Neuronal stem cell (in vitro differentiated cells): Measurements from ENCODE around the gene MTMR6.

Experiments
- DNase-seq: peaks from one replicate; pipeline ENCODE4 v3.0.0-alpha.2; 2013; ENCODE audit warnings: low spot score
- H2AFZ ChIP-seq: one replicate; pipeline ENCODE4 v1.6.1; 2013; ENCODE audit warnings: mild to moderate bottlenecking, low read length, inconsistent platforms
- H2AK5ac ChIP-seq: 2 replicates; pipeline ENCODE4 v1.6.1; 2013; ENCODE audit warnings: low read depth, mild to moderate bottlenecking, inconsistent platforms, low read length, moderate library complexity, mixed read lengths
- H2BK120ac ChIP-seq: 2 replicates; pipeline ENCODE4 v1.6.1; 2013; ENCODE audit warnings: low read depth, mild to moderate bottlenecking, inconsistent platforms, low read length, moderate library complexity, mixed read lengths
- H2BK12ac ChIP-seq: one replicate; pipeline ENCODE4 v1.6.1; 2013; ENCODE audit warnings: low read length, inconsistent platforms
- H2BK15ac ChIP-seq: 2 replicates; pipeline ENCODE4 v1.6.1; 2013; ENCODE audit warnings: mild to moderate bottlenecking, low read length, inconsistent platforms, mixed read lengths
- H2BK5ac ChIP-seq: one replicate; pipeline ENCODE4 v1.6.1; 2013; ENCODE audit warnings: inconsistent platforms, mild to moderate bottlenecking, low read length, moderate library complexity
- H3K14ac ChIP-seq: one replicate; pipeline ENCODE4 v1.6.1; 2013; ENCODE audit warnings: low read length, inconsistent platforms
- H3K18ac ChIP-seq: 2 replicates; pipeline ENCODE4 v1.6.1; 2013; ENCODE audit warnings: low read length, inconsistent platforms
- H3K23ac ChIP-seq: 2 replicates; pipeline ENCODE4 v1.6.1; 2013; ENCODE audit warnings: low read depth, mild to moderate bottlenecking, mixed read lengths, low read length, inconsistent platforms; ENCODE audit not compliant: poor library complexity
- H3K27ac ChIP-seq: replicated peaks from 3 replicates; pipeline ENCODE4 v1.5.1; 2013; ENCODE audit warnings: low read length, inconsistent platforms
- H3K27me3 ChIP-seq, 3 experiments: 2 replicates each; pipeline ENCODE4 v1.6.1; 2013; ENCODE audit warnings: low read length in 3 of 3, mild to moderate bottlenecking in 2 of 3, inconsistent platforms in 1 of 3, low read depth in 1 of 3, mixed read lengths in 1 of 3, moderate library complexity in 1 of 3; ENCODE audit not compliant: control insufficient read depth in 3 of 3, insufficient read depth in 3 of 3
- H3K36me3 ChIP-seq, 2 donors: replicated peaks in 1 of 2; 2 replicates each; pipeline ENCODE4 v1.6.1; 2013; ENCODE audit warnings: low read length in 2 of 2; ENCODE audit not compliant: control insufficient read depth in 2 of 2, insufficient read depth in 2 of 2
- H3K4ac ChIP-seq: 2 replicates; pipeline ENCODE4 v1.6.1; 2013; ENCODE audit warnings: inconsistent platforms, mild to moderate bottlenecking, low read length, moderate library complexity
- H3K4me1 ChIP-seq, 2 donors: 1 replicate in 1 of 2; 2 replicates in 1 of 2; pipeline ENCODE4 v1.6.1; 2013; ENCODE audit warnings: low read length in 2 of 2, low read depth in 1 of 2; ENCODE audit not compliant: control insufficient read depth in 2 of 2, insufficient read depth in 1 of 2
- H3K4me2 ChIP-seq: one replicate; pipeline ENCODE4 v1.6.1; 2013; ENCODE audit warnings: mild to moderate bottlenecking, low read length, inconsistent platforms; ENCODE audit not compliant: insufficient read depth, poor library complexity, severe bottlenecking
- H3K4me3 ChIP-seq, 2 donors: 2 replicates each; pipeline ENCODE4 v1.5.1; 2013; ENCODE audit warnings: low read length in 2 of 2, mild to moderate bottlenecking in 2 of 2, inconsistent platforms in 1 of 2, moderate library complexity in 1 of 2
- H3K79me1 ChIP-seq: one replicate; pipeline ENCODE4 v1.6.1; 2013; ENCODE audit warnings: low read depth, mild to moderate bottlenecking, inconsistent platforms, low read length, moderate library complexity
- H3K9ac ChIP-seq: one replicate; pipeline ENCODE4 v1.6.1; 2013; ENCODE audit warnings: mild to moderate bottlenecking, low read depth, low read length, inconsistent platforms; ENCODE audit not compliant: poor library complexity
- H3K9me3 ChIP-seq, 2 donors: replicated peaks in 1 of 2; 2 replicates each; pipeline versions ENCODE3 to v1.6.1; 2013; ENCODE audit warnings: low read length in 2 of 2, mild to moderate bottlenecking in 2 of 2, inconsistent platforms in 1 of 2, low read depth in 1 of 2, mixed read lengths in 1 of 2, moderate library complexity in 1 of 2; ENCODE audit not compliant: control insufficient read depth in 2 of 2, insufficient read depth in 1 of 2
- H4K8ac ChIP-seq: one replicate; pipeline ENCODE4 v1.6.1; 2013; ENCODE audit warnings: low read depth, mild to moderate bottlenecking, inconsistent platforms, low read length, moderate library complexity
- H4K91ac ChIP-seq: one replicate; pipeline ENCODE4 v1.6.1; 2013; ENCODE audit warnings: low read length, low read depth, mild to moderate bottlenecking, inconsistent platforms; ENCODE audit not compliant: poor library complexity
- WGBS, 2 donors: extraction: QIAGEN DNeasy Blood & Tissue Kit; methylation state at CpG; one replicate each; pipeline ENCODE4 v1.1.7; 2013; ENCODE audit warnings: missing lambda C conversion rate in 2 of 2, mixed read lengths in 1 of 2; ENCODE audit not compliant: insufficient read length in 2 of 2, insufficient replicate concordance in 1 of 2; ENCODE audit errors: extremely low coverage in 2 of 2; 5-methylcytosine and 5-hydroxymethylcytosine counted together

MTMR6 gene

GRCh38 chr13:25218019-25218418 is 69.3 kb downstream of the MTMR6 start:
- H3K4me3 ChIP-seq: no peak overlapping the region
- no peak overlapping the region for H2BK12ac ChIP-seq
- no peak overlapping the region for H3K27ac ChIP-seq
- no peak overlapping the region for H3K14ac ChIP-seq
- no peak overlapping the region for H3K18ac ChIP-seq
- H3K79me1 ChIP-seq: no peaks in the 10 kb centered on the region
- H2AFZ ChIP-seq: peak overlapping the region; percentile 52
- no peak for DNase-seq
- H2BK120ac ChIP-seq: no peak overlapping the region
- H3K4me2 ChIP-seq: no peak overlapping the region
- peaks cover 8 to 16% of the 10 kb centered on the region in 2 donors for H3K4me1 ChIP-seq
- no peaks in the 10 kb centered on the region for H3K36me3 ChIP-seq
- no peak overlapping the region for H4K91ac ChIP-seq
- no peak overlapping the region for H3K23ac ChIP-seq
- no peak overlapping the region for H3K4ac ChIP-seq
- H3K9ac ChIP-seq: no peak overlapping the region
- H4K8ac ChIP-seq: no peak overlapping the region
- H2AK5ac ChIP-seq: no peak overlapping the region
- H3K27me3 ChIP-seq: no peaks in the 10 kb centered on the region
- H2BK15ac ChIP-seq: no peak overlapping the region
- H3K9me3 ChIP-seq: no peaks in the 10 kb centered on the region
- WGBS, 2 donors: no CpG with 5 or more reads among the region's 5 CpGs
- H2BK5ac ChIP-seq: no peak overlapping the region

DNA sequence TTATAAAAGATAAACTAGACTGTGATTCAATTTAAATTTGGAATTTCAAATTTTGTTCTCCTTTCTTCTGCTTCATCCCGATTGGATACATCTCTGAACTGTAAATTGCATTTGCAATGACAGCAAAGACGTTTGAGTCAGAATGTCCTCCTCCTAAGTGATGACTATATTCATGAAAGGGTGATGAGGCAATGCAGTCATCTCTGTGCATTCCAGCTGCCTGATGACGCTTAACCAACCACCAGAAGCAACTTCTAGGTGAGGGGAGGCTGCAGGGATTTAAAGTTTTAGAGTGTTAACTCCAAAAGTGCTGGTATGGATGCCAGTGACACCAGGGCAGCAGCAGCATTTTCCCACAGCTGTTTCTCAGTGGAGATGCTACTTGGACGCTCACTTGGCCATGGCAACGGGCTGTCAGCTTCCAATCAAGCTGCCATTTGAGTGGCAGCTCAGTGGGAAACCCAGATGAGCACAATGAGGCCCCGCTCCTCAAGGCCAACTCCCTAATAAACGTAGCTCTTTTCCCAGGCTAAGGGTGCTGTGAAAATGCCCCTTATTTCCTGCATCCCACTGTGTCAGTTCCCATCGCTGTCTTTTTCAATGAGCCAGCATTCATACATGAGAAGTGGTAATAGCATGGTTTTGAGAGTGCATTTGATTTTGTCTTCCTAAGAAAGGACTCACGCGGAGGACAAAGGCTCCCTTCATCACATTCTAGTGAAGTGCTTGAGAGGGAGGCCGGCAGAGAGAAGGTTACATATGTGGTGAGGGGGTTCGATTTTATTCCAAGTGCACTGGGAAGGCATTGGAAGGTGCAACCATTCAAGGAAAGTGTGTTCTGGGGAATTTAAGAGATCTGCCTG is 70.0 kb downstream of the MTMR6 start:
- Histone ChIP-seq H3K27me3 (no peaks in the 10 kb centered on the region), H2BK5ac (no peak overlapping the region), H3K27ac (no peak overlapping the region), H4K8ac (no peak overlapping the region), H3K14ac (no peak overlapping the region), H3K36me3 (no peaks in the 10 kb centered on the region), H3K4ac (no peak overlapping the region), H3K79me1 (no peaks in the 10 kb centered on the region), H3K4me1 (peaks cover 8 to 16% of the 10 kb centered on the region in 2 donors), H2AFZ (peak overlapping the region; percentile 52), H2BK12ac (no peak overlapping the region), H2AK5ac (no peak overlapping the region), H2BK15ac (no peak overlapping the region), H3K23ac (no peak overlapping the region), H3K9ac (no peak overlapping the region), H3K9me3 (no peaks in the 10 kb centered on the region), H3K4me3 (no peak overlapping the region), H4K91ac (no peak overlapping the region), H3K4me2 (no peak overlapping the region), H3K18ac (no peak overlapping the region), H2BK120ac (no peak overlapping the region)
- DNase-seq: no peak
- WGBS, 2 donors: no CpG with 5 or more reads among the region's 12 CpGs

- no peak overlapping the region for H2BK15ac ChIP-seq
- no peaks in the 10 kb centered on the region for H3K9me3 ChIP-seq
- H3K23ac ChIP-seq: no peak overlapping the region
- H3K18ac ChIP-seq: no peak overlapping the region
- H3K4me3 ChIP-seq: no peak overlapping the region
- no peak overlapping the region for H2BK12ac ChIP-seq
- no peak overlapping the region for H4K91ac ChIP-seq
- no peak for DNase-seq
- H3K36me3 ChIP-seq: no peaks in the 10 kb centered on the region
- H3K14ac ChIP-seq: no peak overlapping the region
- no peak overlapping the region for H2BK5ac ChIP-seq
- H3K9ac ChIP-seq: no peak overlapping the region
- no peak overlapping the region for H2AFZ ChIP-seq
- peaks cover 8 to 16% of the 10 kb centered on the region in 2 donors for H3K4me1 ChIP-seq
- no peak overlapping the region for H3K4me2 ChIP-seq
- H3K27ac ChIP-seq: no peak overlapping the region
- no peaks in the 10 kb centered on the region for H3K27me3 ChIP-seq
- H3K4ac ChIP-seq: no peak overlapping the region
- no peak overlapping the region for H2BK120ac ChIP-seq
- no peak overlapping the region for H4K8ac ChIP-seq
- no peak overlapping the region for H2AK5ac ChIP-seq
- H3K79me1 ChIP-seq: no peaks in the 10 kb centered on the region
- WGBS, 2 donors: no CpG with 5 or more reads among the region's 3 CpGs
These were observed 72.1 kb downstream of the MTMR6 start for GRCh38 chr13:25215253-25215575.

GRCh38 chr13:25214491-25215252 is 72.6 kb downstream of the MTMR6 start:
- Histone ChIP-seq H3K14ac (no peak overlapping the region), H3K79me1 (no peaks in the 10 kb centered on the region), H3K9me3 (no peaks in the 10 kb centered on the region), H3K4me2 (no peak overlapping the region), H3K4me3 (no peak overlapping the region), H2BK120ac (no peak overlapping the region), H2AK5ac (no peak overlapping the region), H2BK5ac (no peak overlapping the region), H3K27me3 (no peaks in the 10 kb centered on the region), H3K4ac (no peak overlapping the region), H3K23ac (no peak overlapping the region), H2BK12ac (no peak overlapping the region), H3K18ac (no peak overlapping the region), H2BK15ac (no peak overlapping the region), H3K9ac (no peak overlapping the region), H3K27ac (no peak overlapping the region), H2AFZ (peak overlapping the region; percentile 67), H3K36me3 (no peaks in the 10 kb centered on the region), H4K91ac (no peak overlapping the region), H4K8ac (no peak overlapping the region), H3K4me1 (peaks cover 8 to 16% of the 10 kb centered on the region in 2 donors)
- DNase-seq: no peak
- no CpG with 5 or more reads among the region's 6 CpGs for WGBS, 2 donors
